Measurements from ENCODE around the gene PTPN21.

PTPN21 gene

GRCh38 chr14:88554457-88555286 is at the start of gene PTPN21:
Gene PTPN21 (minus strand): TSS chr14:88555007. CDS start chr14:88550417, 4,590 bp downstream.
- DNase-seq, result peak in 2 of 3 experiments; percentile 68 to 70

DNA sequence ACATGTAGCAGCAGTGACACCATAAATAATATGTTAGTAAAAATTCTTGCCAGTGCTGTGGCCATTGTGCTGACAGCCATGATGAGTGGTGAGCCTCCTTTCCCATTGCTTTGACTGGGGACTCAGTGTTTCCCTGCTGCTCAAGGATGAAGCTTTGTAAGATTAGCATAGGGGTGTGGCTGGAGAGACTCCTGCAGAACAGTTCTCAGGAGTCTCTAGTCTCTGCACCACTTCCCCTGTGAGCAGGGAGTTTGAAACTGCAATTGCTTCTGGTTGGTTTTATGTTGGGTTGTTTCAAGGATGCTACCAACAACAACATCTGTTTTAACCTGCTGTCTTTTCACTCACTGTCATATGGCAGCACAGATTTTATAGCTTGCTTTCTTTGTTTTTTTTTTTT is 49.4 kb upstream of the PTPN21 start:
- DNase-seq, result no peak

GRCh38 chr14:88599761-88600439 is 45.1 kb upstream of the PTPN21 start:
- DNase-seq, result no peak

- no peak for DNase-seq
These were observed 44.5 kb upstream of the PTPN21 start for GRCh38 chr14:88599326-88599725.

DNA sequence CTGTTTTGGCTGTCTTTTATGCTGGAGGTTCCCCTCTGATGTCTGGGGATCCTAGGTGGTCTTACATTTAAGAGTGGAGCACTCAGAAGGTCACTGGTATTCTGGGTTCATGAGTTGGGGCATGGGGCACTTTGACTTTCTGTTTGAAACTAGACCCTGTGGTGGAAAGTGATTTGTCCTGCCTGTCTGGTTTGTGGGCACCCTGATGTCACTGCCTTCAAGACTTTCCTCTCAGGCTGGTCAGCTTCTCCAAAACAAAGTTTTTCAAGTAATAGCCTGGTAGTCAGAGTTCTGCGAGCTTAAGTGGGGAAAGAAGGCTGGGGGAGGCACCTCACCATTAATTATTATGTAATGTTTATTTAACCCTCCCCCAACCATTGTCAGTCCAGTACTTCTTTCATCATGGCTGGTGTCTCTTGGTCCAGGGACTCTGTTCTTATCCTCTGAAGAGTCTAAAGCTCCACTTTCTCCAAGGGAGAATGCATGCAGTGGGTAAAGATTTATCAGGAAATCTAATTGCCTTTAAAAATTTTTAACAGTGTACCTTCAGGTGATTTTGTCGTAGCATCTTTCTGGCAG is 43.4 kb upstream of the PTPN21 start:
- DNase-seq, result no peak

DNA sequence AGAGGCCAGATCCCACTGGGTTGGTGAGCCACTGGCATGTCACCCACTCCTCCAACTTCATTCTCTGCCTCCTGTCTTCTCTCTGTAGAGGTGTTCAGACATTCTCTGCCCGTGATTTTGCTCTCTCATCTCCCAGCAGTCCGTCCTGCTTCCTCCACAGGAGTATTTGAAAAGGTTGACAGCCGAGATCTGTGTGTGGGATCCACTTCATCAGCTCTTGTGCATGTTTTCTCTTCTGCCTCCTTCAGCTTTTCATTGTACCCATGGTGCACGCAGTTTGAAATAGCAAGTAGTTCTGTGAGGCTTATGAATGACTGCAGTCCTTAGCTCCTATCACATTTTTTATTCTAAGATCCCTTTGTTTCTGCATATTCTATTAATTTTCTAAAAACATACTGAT is 42.8 kb upstream of the PTPN21 start:
- no peak for DNase-seq

GRCh38 chr14:88597038-88597437 is 42.2 kb upstream of the PTPN21 start:
- no peak for DNase-seq

- no peak for DNase-seq
These were observed 37.2 kb upstream of the PTPN21 start for GRCh38 chr14:88592031-88592430.

DNA sequence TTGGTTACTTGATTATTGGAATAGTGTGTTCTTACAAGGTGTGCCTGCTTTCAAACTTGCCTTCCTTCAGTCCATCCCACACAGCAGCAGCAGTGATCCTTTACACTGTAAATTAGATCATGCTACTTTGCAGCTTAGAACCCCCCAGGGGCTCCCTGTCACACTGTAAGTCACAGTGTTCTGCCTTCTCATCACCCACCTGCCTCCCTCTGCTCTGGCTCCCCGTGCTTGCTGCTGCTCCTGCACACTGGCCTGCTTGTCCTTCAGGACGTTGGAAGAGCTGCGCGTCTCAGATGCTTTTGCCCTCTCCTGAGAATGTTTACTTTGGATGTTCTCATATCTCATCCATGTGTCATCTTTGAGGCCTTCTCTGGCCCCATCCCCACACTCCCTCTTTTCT is 35.4 kb upstream of the PTPN21 start:
- DNase-seq, result no peak

DNA sequence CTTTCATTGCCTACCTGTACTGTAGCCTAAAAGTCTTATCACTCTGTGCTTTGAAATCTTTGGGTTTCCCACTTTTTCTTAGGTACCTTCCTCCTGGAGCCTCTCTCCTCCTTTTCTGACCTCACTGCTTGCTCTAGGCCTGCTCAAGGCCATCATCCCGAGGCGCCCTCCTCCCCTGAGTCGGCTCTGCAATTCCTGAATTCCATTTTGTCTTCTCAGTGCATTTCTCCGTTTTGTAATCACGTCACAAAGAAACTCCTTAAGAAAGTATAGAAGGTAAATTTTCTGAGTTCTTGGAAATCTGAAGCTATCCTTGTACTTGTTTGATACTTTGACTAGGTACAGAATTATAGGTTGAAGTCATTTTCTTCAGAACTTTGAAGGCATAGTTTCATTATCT is 33.3 kb upstream of the PTPN21 start:
- DNase-seq, result no peak

DNA sequence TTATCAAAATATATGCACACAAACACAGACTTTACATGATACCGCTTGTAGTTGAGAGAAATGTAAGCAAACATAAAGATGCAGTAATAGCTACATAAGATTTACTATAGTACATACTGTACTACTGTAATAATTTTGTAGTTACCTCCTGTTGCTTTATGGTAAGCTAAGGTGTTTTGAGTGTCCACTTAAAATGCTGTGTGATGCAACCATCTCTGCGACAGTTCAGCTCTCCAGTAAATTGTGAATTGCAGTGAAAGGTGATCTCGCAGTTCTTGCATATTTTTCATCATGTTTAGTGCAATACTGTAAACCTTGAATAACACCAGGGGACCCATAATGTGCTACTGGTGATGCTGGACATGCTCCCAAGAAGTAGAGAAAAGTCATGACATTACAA is 29.6 kb upstream of the PTPN21 start:
- DNase-seq, result peak in 2 of 3 experiments; percentile 16 to 30

GRCh38 chr14:88576222-88576621 is 21.4 kb upstream of the PTPN21 start:
- no peak for DNase-seq

DNA sequence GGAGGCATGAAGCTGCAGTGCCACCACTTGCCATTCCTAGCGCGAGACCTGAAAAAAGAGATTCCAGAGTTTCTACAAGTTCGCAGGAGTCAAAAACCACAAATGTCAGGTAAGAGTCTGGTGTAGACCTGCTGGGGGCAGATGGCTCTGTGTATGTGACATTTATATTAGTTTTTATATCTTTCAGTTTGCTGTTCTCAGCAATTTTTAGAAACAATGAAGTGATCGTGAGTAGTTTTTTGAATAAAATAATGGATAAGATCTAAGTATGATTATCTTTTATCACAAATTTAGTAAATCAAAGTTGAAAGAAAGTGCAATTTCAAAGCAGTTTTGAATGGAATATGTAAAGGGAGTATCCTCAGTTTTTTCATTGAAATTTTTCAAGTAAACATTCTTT is 17.3 kb upstream of the PTPN21 start:
- DNase-seq, result no peak

DNA sequence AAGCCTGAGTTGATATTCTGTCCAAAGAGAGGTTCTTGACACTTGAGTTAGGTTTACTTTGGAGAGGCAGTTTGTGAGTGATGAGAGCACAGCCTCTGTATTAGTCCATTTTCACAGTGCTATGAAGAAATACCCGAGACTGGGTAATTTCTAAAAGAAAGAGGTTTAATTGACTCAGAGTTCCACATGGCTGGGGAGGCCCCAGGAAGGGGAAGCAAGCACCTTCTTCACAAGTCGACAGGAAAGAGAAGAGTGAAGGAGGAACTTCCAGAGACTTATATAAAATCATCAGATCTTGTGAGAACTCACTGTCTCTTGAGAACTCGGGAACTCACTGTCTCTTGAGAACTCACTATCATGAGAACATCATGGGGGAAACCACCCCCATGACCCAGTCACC is 13.4 kb upstream of the PTPN21 start:
- DNase-seq, result no peak

GRCh38 chr14:88565427-88565826 is 10.6 kb upstream of the PTPN21 start:
- no peak for DNase-seq

DNA sequence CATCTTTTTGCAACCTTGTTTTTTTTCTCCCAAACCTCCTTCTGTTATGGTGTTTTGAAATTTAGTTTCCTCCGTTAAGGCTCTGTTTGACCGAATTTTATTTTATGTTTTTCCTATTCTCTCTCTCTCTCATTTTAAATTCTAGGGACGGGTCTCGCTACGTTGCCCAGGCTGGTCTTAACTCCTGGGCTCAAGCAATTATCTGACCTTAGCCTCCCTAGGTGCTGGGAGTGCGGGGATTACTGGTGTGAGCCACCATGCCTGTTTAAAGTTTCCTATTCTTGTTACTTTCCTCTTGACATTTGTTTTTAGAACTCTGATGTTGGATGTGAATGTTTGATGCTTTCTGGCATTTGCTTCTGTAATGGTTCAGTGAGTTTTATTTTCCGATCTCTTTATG is 9.0 kb upstream of the PTPN21 start:
- DNase-seq, result peak in 1 of 3 experiments; percentile 60

DNA sequence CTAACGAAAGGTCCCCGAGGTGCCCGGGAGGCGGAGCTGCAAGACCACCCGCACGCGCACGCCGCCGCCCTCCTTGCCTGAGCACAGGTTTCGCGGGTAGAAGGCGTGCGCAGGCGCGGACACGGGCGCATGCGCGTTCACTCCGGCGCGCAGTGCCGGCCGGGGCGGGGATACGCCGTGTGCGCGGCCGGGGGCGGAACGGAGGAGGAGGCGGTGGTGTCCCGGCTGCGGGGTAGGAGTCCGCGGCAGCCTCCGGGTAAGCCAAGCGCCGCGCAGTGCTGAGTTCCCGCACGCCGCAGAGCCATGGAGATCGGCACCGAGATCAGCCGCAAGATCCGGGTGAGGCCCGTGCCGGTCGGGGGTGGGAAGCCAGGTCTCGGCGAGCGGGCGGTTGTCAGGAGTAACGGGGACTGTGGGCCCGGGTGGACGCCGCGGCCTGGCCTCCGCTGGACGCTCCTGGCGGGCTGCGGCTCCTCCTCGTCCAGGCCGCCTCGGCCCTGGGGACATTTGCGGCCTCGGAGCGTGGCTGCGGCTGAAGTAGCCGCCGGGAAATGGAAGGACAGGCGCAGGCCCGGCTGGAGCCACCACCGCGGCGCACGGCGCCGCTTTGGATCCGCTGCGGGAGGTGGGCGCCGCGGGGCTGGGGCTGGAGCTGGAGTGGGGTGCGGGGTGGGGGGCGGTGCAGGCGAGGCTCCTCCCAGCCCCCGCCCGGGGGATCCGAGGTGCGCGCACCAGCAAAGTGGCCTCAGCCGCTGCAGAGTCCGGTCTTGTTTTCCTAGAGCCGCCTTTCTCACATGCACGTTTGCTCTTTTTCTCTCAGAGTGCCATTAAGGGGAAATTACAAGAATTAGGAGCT is 8.3 kb upstream of the PTPN21 start, which contains the start of gene ZC3H14:
Gene ZC3H14, plus strand, starts transcription at position 207 of the 856 bp plus-strand sequence. Its CDS starts 97 bp downstream, at position 304.
- DNase-seq, result peak; percentile 94 to 95 (median 95)

- no peak for DNase-seq
These were observed 7.7 kb upstream of the PTPN21 start for GRCh38 chr14:88562532-88562830.

DNA sequence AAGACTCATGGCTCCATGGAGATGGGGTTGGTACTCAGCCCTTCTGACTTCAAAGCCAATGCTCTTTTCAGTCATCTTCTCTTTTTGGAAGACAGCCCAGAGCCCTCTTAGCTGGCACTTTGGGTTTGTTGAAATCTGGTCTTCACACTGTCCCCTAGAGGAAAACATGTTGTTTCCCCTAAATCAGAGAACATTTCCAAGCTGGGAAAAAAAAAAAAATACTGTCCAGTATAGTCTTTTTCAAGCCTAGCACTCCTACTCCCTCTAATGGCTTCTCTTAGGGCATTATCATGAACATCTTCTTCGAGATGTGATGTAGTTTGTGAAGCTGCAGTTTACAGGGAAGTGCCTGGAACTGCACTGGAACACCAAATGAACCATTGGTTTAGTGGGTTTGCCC is 5.0 kb upstream of the PTPN21 start:
- DNase-seq, result peak in 2 of 3 experiments; percentile 18 to 34

GRCh38 chr14:88556581-88556980 is 1.8 kb upstream of the PTPN21 start:
- DNase-seq, result no peak

GRCh38 chr14:88553886-88554456 is 836 bp downstream of the PTPN21 start:
- peak in 2 of 3 experiments; percentile 46 to 68 for DNase-seq

DNA sequence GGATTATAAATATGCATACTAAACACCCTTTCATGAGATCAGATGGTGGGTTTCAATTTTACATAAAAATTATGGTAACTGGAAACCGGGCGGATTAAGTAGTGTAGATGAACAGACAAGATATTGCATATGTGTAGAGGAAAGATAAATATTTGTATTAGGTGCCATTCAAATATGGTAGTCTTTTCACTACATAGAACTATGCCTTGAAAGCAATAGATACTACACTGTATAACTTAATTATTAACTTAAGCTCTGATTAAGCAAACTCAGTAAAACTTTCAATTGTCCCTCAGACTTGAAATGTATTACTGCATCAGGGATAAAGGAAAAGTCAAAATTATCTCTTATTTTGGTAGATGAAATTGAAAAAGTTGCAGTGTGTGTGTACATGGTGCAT is 1.9 kb downstream of the PTPN21 start:
- DNase-seq, result no peak

GRCh38 chr14:88551980-88552431 is 2.8 kb downstream of the PTPN21 start:
- no peak for DNase-seq

Data from NCI-H1417 (cell line).